GM06990 (cell line): ENCODE data around the gene TRMT44.
"Not testable (repeated sequence)": the region's sequence is repeated elsewhere in the genome, so short reads cannot be mapped to it uniquely, and the experiment has no call there.

ENCODE experiments used
- DNase-seq: peaks from one replicate; pipeline ENCODE4 v3.0.0-alpha.2; 2011; ENCODE audit not compliant: insufficient read length; ENCODE audit errors: extremely low read depth
- H3K27me3 ChIP-seq: replicated peaks from 2 replicates; pipeline ENCODE4 v1.6.0; 2011; ENCODE audit warnings: low read length; ENCODE audit not compliant: control insufficient read depth, insufficient read depth
- H3K36me3 ChIP-seq: 2 replicates; pipeline ENCODE4 v1.5.1; 2011; ENCODE audit warnings: low read length; ENCODE audit not compliant: control insufficient read depth, insufficient read depth
- H3K4me3 ChIP-seq: replicated peaks from 2 replicates; pipeline ENCODE4 v1.5.1; 2011; ENCODE audit warnings: low read depth, mild to moderate bottlenecking, control low read depth, low read length
- TF ChIP-seq, protein P1 (sequence below): IDR thresholded peaks from 2 replicates; pipeline ENCODE4 v1.5.1; 2011; ENCODE audit warnings: low read length, control low read depth, mild to moderate bottlenecking, inconsistent platforms; ENCODE audit not compliant: insufficient read depth, poor library complexity, severe bottlenecking

Gene TRMT44

DNA sequence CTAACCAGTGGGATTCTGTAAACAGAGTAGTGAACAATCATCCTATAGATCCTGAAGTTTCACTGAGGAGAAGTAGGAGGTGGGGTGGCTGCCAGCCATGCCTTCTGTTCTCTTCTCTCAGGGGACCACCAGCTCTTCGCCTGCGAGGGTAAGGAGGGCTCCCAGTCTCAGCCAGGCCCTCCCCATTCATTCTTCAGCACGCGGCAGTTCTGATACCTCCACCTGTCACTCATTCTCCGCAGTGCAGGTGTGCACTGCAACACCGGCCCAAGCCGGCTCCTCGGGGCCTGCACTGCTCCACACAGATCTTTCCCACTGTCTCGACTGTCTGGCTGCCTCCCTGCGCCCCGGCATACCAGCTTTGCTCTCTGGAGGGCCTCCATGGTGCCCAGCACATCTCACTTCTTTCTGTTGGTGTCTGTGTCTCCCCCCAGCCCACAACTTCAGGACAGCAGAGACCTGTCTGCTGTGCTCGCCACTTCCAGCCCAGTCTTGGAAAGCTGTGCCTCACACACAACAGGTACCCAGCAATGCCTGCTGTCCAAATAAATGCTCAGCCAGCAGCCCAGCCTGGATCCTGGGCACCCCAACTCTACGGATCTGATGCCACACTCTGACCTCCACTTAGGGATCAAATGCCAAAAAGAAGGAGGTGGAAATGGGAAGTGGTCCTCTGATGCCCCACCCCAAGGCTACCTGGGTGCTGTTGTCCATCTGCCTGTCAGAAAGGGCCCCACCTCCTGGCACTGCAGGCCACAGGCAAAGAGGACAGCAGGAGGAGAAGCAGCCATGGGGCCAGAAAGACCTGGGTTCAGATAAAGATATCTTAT is 29.0 kb upstream of the TRMT44 start:
- Histone ChIP-seq H3K36me3 (peaks cover 26% of the 10 kb centered on the region), H3K27me3 (no peaks in the 10 kb centered on the region), H3K4me3 (no peak overlapping the region)
- TF ChIP-seq, protein P1, sequence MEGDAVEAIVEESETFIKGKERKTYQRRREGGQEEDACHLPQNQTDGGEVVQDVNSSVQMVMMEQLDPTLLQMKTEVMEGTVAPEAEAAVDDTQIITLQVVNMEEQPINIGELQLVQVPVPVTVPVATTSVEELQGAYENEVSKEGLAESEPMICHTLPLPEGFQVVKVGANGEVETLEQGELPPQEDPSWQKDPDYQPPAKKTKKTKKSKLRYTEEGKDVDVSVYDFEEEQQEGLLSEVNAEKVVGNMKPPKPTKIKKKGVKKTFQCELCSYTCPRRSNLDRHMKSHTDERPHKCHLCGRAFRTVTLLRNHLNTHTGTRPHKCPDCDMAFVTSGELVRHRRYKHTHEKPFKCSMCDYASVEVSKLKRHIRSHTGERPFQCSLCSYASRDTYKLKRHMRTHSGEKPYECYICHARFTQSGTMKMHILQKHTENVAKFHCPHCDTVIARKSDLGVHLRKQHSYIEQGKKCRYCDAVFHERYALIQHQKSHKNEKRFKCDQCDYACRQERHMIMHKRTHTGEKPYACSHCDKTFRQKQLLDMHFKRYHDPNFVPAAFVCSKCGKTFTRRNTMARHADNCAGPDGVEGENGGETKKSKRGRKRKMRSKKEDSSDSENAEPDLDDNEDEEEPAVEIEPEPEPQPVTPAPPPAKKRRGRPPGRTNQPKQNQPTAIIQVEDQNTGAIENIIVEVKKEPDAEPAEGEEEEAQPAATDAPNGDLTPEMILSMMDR: no peak
- no peak for DNase-seq

DNA sequence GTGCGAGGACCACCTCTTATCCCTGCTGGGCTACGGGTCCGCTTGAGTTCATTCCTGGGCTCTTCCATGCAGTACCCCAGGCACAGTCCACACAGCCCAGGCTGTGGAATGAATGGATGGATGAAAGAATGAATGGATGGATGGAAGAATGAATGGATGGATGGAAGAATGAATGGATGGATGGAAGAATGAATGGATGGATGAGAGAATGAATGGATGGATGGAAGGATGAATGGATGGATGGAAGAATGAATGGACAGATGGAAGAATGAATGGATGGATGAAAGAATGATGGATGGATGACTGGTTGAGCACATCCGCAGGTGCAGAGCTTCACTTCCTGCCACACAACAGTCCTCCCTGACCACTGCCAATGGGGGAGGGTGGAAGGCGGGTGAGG is 28.3 kb upstream of the TRMT44 start:
- no peak for DNase-seq
- Histone ChIP-seq H3K36me3 (peaks cover 28% of the 10 kb centered on the region), H3K4me3 (no peak overlapping the region), H3K27me3 (no peaks in the 10 kb centered on the region)
- TF ChIP-seq, protein P1: no peak

GRCh38 chr4:8414377-8414776 is 26.2 kb upstream of the TRMT44 start:
- TF ChIP-seq, protein P1: no peak
- Histone ChIP-seq H3K36me3 (peaks cover 24% of the 10 kb centered on the region), H3K27me3 (no peaks in the 10 kb centered on the region), H3K4me3 (no peak overlapping the region)
- DNase-seq: no peak

GRCh38 chr4:8417071-8417614 is 23.4 kb upstream of the TRMT44 start:
- H3K36me3 ChIP-seq: peaks cover 20% of the 10 kb centered on the region
- TF ChIP-seq, protein P1: no peak
- no peaks in the 10 kb centered on the region for H3K27me3 ChIP-seq
- no peak for DNase-seq
- H3K4me3 ChIP-seq: no peak overlapping the region

DNA sequence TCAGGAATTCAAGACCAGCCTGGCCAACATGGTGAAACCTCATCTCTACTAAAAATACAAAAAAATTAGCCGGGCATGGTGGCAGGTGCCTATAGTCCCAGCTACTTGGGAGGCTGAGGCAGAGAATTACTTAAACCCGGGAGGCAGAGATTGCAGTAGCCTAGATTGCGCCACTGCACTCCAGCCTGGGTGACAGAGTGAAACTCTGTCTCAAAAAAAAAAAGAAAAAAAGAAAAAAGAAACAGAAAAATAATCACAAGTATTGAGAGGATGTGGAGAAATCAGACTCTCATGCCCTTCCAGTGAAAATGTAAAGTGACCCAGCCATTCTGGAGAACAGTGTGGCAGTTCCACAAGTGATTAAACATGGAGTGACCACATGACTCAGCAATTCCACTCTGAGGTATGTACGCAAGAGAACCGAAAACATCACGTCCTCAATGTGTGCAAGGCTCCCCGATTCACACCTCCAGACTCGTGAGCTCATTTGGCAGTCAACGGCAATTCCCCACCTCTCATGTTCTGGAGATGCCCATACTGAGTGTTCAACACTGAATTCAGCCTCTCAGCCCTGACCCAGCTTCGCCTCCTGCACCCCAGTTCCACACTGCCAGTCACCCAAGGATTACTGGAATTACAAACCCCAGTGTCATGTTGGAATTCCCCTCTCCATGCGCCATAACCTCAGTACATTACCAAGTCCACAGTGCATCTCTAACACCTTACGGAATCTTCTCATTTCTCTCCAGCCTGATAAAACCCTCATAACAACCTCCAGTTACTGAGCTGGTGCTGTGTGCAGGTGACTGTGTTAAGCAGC is 21.1 kb upstream of the TRMT44 start:
- TF ChIP-seq, protein P1: no peak

DNA sequence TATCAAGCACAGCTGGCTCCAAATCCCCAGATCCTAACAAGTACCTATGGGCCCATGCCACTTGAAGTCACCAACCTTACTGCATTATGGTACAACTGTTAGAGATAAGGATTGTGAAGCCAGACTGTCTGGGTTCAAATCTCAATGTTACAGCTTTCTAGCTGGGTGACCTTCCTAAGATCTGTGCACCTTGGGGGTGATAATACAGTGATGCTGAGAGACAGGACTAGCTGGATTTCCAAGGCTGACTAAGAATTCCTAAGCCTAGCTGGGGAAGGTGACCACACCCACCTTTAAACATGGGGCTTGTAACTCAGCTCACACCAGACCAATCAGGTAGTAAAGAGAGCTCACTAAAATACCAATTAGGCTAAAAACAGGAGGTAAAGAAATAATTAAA is 20.4 kb upstream of the TRMT44 start:
- H3K27me3 ChIP-seq, H3K36me3 ChIP-seq, H3K4me3 ChIP-seq, DNase-seq: not testable (repeated sequence)

More for the DNA sequence above, 21.1 kb upstream of the TRMT44 start:
- Histone ChIP-seq H3K4me3 (no peak overlapping the region), H3K36me3 (peaks cover 10% of the 10 kb centered on the region), H3K27me3 (no peaks in the 10 kb centered on the region)
- no peak for DNase-seq
